HG03066 (cell line): ENCODE results near the gene POU2F1.

Source experiments
- ATAC-seq: cut with Tn5 transposase; IDR thresholded peaks from one replicate; pipeline ENCODE4 v1.9.1; 2021; ENCODE audit warnings: low read depth; ENCODE audit not compliant: unreplicated experiment

POU2F1 gene

GRCh38 chr1:167344615-167345385 lies 124.1 kb downstream of the POU2F1 start:
- ATAC-seq, result no peak

- no peak for ATAC-seq
These were observed 124.7 kb downstream of the POU2F1 start for GRCh38 chr1:167345386-167345733.

GRCh38 chr1:167357305-167357704 lies 136.6 kb downstream of the POU2F1 start:
- no peak for ATAC-seq

DNA sequence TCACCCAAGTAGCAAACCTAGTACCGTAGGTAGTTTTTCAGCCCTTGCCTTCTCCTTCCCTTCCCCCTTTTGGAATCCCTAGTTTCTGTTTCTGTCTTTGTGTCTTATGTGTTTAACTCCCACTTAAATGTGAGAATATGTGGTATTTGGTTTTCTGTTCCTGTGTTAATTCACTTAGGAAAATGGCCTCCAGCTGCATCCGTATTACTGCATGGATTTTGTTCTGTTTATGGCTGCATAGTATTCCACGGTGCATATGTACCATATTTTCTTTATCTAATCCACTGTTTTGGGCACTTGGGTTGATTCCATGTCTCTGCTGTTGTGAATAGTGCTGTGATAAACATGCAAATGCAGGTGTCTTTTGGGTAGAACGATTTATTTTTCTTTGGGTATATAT lies 138.6 kb downstream of the POU2F1 start:
- ATAC-seq, result no peak

- ATAC-seq, result no peak
These were observed 139.4 kb downstream of the POU2F1 start for GRCh38 chr1:167360120-167360519.

DNA sequence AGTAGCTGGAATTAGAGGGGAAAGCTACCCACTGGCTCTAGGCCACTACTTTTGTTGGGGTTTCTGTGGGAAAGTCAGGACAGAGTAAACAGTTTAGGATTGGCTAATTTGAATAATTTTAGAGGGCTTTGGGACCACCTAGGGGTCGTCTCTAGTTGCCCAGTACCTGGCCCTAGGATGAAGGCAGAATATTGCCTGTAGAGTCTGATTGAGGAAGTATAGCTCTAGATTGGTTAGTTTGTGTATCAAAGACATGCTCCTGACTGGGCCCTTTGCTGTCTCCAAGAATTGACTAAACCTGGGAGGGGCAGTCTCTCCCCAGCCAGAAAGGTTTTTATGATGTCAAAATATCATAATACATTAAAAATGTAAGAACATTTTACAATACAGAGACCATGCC lies 142.0 kb downstream of the POU2F1 start:
- no peak for ATAC-seq

DNA sequence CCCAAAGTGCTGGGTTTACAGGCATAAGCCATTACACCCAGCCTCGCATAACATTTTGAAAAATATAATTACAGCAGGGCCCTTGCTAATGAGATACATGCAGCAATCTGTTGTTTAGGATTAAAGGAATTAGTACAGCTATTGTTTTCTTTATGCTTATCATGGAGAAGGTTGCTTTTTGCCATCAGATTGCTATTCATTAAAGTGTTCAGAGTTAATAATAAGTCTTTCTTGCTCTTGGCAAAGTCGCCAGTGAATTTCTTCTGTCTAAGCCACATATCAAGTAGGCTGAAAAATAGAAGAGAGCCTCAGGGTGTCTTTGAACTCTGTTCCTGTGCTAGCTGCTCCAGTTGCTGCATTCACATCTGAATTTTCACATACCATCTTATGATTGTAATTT lies 144.1 kb downstream of the POU2F1 start:
- no peak for ATAC-seq

- no peak for ATAC-seq
These were observed 144.7 kb downstream of the POU2F1 start for GRCh38 chr1:167365360-167365759.

DNA sequence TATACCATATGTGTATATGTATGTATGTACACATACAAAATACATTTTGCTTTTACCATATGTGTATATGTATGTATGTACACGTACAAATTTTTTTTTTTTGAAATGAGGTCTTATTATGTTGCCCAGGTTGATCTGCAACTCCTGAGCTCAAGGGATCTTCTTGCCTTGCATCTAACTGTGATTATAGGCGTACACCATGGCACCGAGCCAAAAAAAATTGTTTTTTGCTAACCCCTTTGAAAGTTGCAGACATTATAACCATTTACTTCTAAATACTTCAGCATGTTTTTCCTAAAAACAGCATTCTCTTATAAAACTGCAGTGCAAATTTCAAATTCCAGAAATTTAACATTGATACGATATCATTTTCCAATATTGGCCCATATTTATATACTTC lies 147.0 kb downstream of the POU2F1 start:
- no peak for ATAC-seq

DNA sequence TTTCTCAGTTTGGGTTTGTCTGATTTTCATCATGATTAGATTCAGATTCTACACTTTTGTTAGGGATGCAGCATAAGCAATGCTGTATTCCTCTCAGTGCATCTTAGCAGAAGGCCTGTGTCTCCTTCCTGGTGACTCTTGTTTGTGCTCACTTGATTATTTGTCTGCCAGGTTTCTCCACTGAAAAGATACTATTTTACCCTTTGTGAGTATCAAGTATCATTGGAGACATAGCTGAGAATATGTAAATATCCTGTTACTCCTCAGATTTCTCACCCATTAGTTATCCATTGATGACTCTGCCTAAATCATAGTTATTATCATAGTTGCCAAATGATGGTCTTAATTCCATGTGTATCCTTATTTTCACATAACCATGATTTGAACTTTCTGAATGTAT lies 148.5 kb downstream of the POU2F1 start:
- ATAC-seq, result no peak

DNA sequence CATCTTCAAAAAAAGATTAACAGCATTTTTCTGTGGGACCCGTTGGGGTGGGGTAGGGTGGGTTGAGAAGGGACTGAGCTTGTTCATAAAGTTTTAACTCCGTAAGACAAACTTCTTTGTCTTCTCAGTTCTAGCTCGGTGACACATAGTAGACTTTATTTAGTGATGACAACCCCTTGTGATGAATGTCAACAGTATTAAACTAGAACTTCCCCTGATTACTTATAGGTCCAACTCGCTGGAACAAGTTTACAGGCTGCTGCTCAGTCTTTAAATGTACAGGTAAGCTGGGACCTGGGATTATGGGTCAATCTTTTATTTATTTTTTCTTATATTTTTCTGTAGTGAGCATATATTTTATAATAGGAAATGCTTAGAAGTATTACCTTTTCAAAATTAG lies 149.2 kb downstream of the POU2F1 start:
- no peak for ATAC-seq

GRCh38 chr1:167371030-167371429 lies 150.3 kb downstream of the POU2F1 start:
- no peak for ATAC-seq

- ATAC-seq, result no peak
These were observed 152.7 kb downstream of the POU2F1 start for GRCh38 chr1:167373398-167373797.

GRCh38 chr1:167373986-167374385 lies 153.3 kb downstream of the POU2F1 start:
- ATAC-seq, result no peak

DNA sequence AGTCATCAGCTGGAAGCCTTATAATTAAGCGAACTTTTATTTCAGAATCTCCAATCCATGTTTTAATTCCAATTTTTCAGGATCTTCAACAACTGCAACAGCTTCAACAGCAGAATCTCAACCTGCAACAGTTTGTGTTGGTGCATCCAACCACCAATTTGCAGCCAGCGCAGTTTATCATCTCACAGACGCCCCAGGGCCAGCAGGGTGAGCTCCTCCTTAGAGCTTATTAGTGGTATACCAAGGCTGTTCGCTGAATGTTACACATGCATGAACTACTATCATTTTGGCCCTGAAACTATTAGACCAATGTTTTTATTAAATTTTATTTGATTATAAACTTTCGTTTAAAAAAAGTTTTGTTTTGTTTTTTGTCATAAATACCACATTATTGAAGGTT lies 155.3 kb downstream of the POU2F1 start:
- no peak for ATAC-seq

GRCh38 chr1:167387251-167387910 lies 166.7 kb downstream of the POU2F1 start:
- ATAC-seq, result no peak

- no peak for ATAC-seq
These were observed 168.3 kb downstream of the POU2F1 start for GRCh38 chr1:167388976-167389375.

DNA sequence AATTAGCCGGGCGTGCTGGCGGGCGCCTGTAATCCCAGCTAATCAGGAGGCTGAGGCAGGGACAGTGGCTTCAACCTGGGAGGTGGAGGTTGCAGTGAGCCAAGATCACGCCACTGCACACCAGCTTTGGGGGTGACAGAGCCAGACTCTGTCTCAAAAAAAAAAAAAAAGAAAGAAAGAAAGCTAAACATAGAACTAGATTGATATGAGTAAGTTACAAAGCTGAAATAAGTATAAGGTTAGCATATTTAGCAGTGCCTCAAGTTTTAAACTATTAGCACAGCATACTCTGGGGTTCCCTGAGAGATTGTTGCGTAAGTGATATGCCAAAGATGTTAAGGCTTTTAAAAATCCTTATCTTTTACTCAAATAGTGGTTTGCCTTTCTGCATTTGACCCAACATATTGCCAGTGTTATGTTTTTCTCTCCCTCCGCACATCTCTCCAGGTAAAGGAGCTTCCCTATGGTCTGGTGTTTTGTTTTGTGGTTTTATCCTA lies 171.6 kb downstream of the POU2F1 start:
- ATAC-seq, result no peak

DNA sequence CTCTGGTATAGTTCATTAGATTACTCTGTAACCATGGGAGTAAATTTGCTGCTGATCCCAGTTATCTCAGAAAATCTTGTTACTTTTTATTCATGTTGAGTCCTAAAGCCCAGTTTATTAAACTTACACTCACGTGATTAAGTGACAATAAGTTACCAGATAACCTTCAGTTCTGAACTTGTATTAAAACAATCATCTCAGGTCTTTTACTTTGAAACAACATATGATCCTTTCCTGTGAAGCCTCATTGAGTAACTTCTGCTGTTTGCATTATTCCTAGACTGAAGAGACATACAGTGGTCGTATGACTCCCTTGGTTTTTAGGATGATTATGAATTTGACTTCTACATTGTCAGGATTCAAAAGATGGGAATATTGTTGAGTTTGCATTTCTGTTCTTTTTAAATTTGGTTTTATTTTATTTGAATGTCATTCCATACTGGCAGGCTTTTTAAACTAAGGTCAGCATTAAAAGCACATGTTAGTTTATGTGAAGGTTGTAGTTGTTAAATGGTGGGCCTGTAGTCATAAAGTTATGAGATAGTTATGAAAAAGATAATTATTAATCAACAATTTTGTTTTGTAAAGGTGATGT lies 179.8 kb downstream of the POU2F1 start:
- ATAC-seq, result no peak

GRCh38 chr1:167401260-167401873 lies 180.7 kb downstream of the POU2F1 start:
- ATAC-seq, result no peak

DNA sequence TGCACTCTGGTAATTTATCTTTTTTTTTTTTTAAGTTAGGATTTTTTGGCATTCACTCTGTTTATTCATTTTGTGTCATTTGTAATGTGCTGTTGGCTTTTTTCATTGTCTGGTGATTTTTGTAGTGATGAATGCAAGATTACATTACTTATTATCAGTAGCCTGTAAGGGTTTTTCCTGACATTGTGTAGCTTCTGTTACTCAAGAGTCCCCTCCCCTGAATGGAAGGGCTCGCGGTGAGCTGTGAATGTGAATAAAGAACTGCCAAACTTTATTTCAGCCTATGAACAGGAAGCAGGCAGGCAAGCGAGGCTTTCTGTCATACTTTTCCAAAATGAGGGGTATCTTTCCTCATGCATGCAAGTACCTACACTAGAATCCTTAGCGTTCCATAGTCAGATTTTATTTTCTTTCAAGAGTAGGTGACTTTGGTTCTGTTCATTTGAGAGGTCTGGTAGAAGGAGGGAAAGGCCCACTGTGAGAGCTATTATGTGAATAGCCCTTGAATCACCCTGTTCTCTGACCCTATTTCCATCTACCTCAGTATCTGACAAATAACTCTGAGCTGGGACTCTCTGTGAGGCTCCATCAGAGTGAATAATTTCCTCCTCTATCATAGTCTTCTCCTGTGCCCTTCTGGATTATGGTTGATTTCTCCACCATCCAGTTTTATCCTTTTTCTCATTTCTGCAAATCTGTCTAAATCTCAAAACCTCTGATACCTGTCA lies 183.6 kb downstream of the POU2F1 start:
- no peak for ATAC-seq
